Esophagus muscularis mucosa (tissue), 4 donors: Measurements from ENCODE around the gene SEC61G. TPM values are rescaled to one million over a fixed set of nuclear protein-coding genes. Genes with fewer than 3 reads are reported as not detected.

ENCODE experiments used
- DNase-seq: peaks from one replicate; pipeline ENCODE4 v3.0.0-alpha.2; 2017; ENCODE audit errors: extremely low spot score
- H3K27ac ChIP-seq, 4 donors: fragments of 200-600 bp; sonication (generic); replicated peaks in 1 of 4; 1 replicate in 3 of 4; 2 replicates in 1 of 4; pipeline ENCODE4 v1.5.1; 2016 to 2019; ENCODE audit warnings: mild to moderate bottlenecking in 1 of 4
- H3K27me3 ChIP-seq, 4 donors: fragments of 200-600 bp; sonication (generic); one replicate each; pipeline versions ENCODE4 v1.5.1 to v1.6.0; 2016 to 2019
- H3K36me3 ChIP-seq, 4 donors: fragments of 200-600 bp; sonication (generic); one replicate each; pipeline ENCODE4 v1.5.1; 2016 to 2019
- H3K4me1 ChIP-seq, 4 donors: fragments of 200-600 bp; sonication (generic); one replicate each; pipeline ENCODE4 v1.5.1; 2016 to 2019
- H3K4me3 ChIP-seq, 4 donors: fragments of 200-600 bp; sonication (generic); 1 replicate in 2 of 4; 2 replicates in 2 of 4; pipeline ENCODE4 v1.5.1; 2016 to 2019; ENCODE audit warnings: mild to moderate bottlenecking in 4 of 4, moderate library complexity in 1 of 4
- H3K9me3 ChIP-seq, 4 donors: fragments of 200-600 bp; sonication (generic); 1 replicate in 3 of 4; 2 replicates in 1 of 4; pipeline ENCODE4 v1.5.1; 2016 to 2019
- CTCF ChIP-seq, 3 experiments: fragments of 200-600 bp in 2 of 3; fragments of 450-650 bp in 1 of 3; sonication (generic) in 2 of 3; IDR thresholded peaks; one replicate each; pipeline ENCODE4 v1.5.1; 2017 to 2019; ENCODE audit warnings: antibody characterized with exemption in 3 of 3, mild to moderate bottlenecking in 2 of 3, moderate library complexity in 1 of 3
- EP300 ChIP-seq: sonication (generic); formaldehyde crosslinking; IDR thresholded peaks from one replicate; pipeline ENCODE4 v1.6.1; 2017; ENCODE audit warnings: antibody characterized with exemption
- POLR2A ChIP-seq: fragments of 450-650 bp; IDR thresholded peaks from one replicate; pipeline ENCODE4 v1.6.1; 2017; ENCODE audit warnings: antibody characterized with exemption, moderate library complexity, mild to moderate bottlenecking, low read depth
- POLR2AphosphoS5 ChIP-seq, 2 donors: sonication (generic); formaldehyde crosslinking; IDR thresholded peaks; one replicate each; pipeline ENCODE4 v1.6.1; 2017; ENCODE audit warnings: antibody characterized with exemption in 2 of 2
- WGBS: methylation state at CpG from one replicate; pipeline ENCODE4 v1.1.5; 2018; 5-methylcytosine and 5-hydroxymethylcytosine counted together
- intact Hi-C: fragments of 100-400 bp; cut with DNase I; formaldehyde crosslinking; loops from one replicate; pipeline ENCODE4 v1.15.1; 2023
- total RNA-seq, 4 donors: library from RNA; depleted of rRNA; stranded (reverse); fragments of >200 nt; gene quantifications; one replicate each; pipeline versions ENCODE4 v1.1.0 to v1.2.1, GENCODE V29; 2016

SEC61G gene
- total RNA-seq, 4 donors from 2014 or later, result 85.6 to 242 (median 148) TPM

GRCh38 chr7:54774785-54775740 is 16.1 kb upstream of the SEC61G start:
- Histone ChIP-seq H3K4me3 (no peak overlapping the region), H3K27me3 (no peaks in the 10 kb centered on the region), H3K36me3 (no peaks in the 10 kb centered on the region), H3K27ac (no peak overlapping the region), H3K9me3 (no peaks in the 10 kb centered on the region), H3K4me1 (peaks cover 0 to 8% (median 6%) of the 10 kb centered on the region in 4 donors)
- DNase-seq, result no peak
- TF ChIP-seq POLR2A, result no peak
- no peak for TF ChIP-seq EP300
- no peak for TF ChIP-seq CTCF (IDR thresholded peaks at IDR 0.05)
- TF ChIP-seq POLR2AphosphoS5 (IDR thresholded peaks at IDR 0.05), result no peak
- intact Hi-C loops, result loop anchor here (1.0 to 10.0 kb wide), 3 partner anchors 62 to 590 kb away; partner anchors contain the start of gene LANCL2
- 93% methylated on average over 17 of the region's 18 CpGs for WGBS

GRCh38 chr7:54773472-54774399 is 14.7 kb upstream of the SEC61G start:
- no peak for TF ChIP-seq EP300
- TF ChIP-seq CTCF (IDR thresholded peaks at IDR 0.05), result peak; percentile 71 to 88 (median 85)
- TF ChIP-seq POLR2AphosphoS5 (IDR thresholded peaks at IDR 0.05), result peak in 1 of 2 donors; percentile 48
- Histone ChIP-seq H3K27ac (peak overlapping the region in 1 of 4 donors; percentile 16), H3K27me3 (peaks cover 0 to 9% (median 0%) of the 10 kb centered on the region in 4 donors), H3K36me3 (no peaks in the 10 kb centered on the region), H3K9me3 (no peaks in the 10 kb centered on the region), H3K4me3 (peak overlapping the region; percentile 35 to 54 (median 40)), H3K4me1 (peaks cover 0 to 8% (median 6%) of the 10 kb centered on the region in 4 donors)
- intact Hi-C loops, result loop anchor here (1.0 to 10.0 kb wide), 3 partner anchors 64 to 591 kb away; partner anchors contain the start of gene LANCL2
- DNase-seq, result no peak
- WGBS, result 21% methylated on average over 18 of the region's 18 CpGs

GRCh38 chr7:54769203-54769602 is 10.2 kb upstream of the SEC61G start:
- no peak for TF ChIP-seq POLR2AphosphoS5 (IDR thresholded peaks at IDR 0.05)
- TF ChIP-seq POLR2A, result no peak
- no peak for TF ChIP-seq EP300
- no peak for TF ChIP-seq CTCF (IDR thresholded peaks at IDR 0.05)
- H3K9me3 ChIP-seq, result no peaks in the 10 kb centered on the region
- H3K4me1 ChIP-seq, result peaks cover 0 to 6% (median 5%) of the 10 kb centered on the region in 4 donors
- intact Hi-C loops, result no loop called here
- 84% methylated on average over 2 of the region's 2 CpGs for WGBS
- DNase-seq, result no peak
- no peak overlapping the region for H3K4me3 ChIP-seq
- no peaks in the 10 kb centered on the region for H3K36me3 ChIP-seq
- peaks cover 0 to 28% (median 0%) of the 10 kb centered on the region in 4 donors for H3K27me3 ChIP-seq
- H3K27ac ChIP-seq, result no peak overlapping the region

GRCh38 chr7:54764861-54765260 is 5.8 kb upstream of the SEC61G start:
- H3K27ac ChIP-seq, result no peak overlapping the region
- peaks cover 0 to 3% (median 1%) of the 10 kb centered on the region in 4 donors for H3K4me1 ChIP-seq
- DNase-seq, result no peak
- H3K4me3 ChIP-seq, result no peak overlapping the region
- 94% methylated on average over 9 of the region's 9 CpGs for WGBS
- no peaks in the 10 kb centered on the region for H3K36me3 ChIP-seq
- H3K9me3 ChIP-seq, result no peaks in the 10 kb centered on the region
- H3K27me3 ChIP-seq, result peaks cover 0 to 28% (median 0%) of the 10 kb centered on the region in 4 donors
- intact Hi-C loops, result no loop called here
- no peak for TF ChIP-seq CTCF (IDR thresholded peaks at IDR 0.05)
- TF ChIP-seq POLR2A, result no peak
- TF ChIP-seq EP300, result no peak
- no peak for TF ChIP-seq POLR2AphosphoS5 (IDR thresholded peaks at IDR 0.05)
